ENCODE data around the gene UGP2. TPM values are rescaled to one million over a fixed set of nuclear protein-coding genes. Genes with fewer than 3 reads are reported as not detected.
"Not testable (repeated sequence)": the region's sequence is repeated elsewhere in the genome, so short reads cannot be mapped to it uniquely, and the experiment has no call there.

UGP2 gene
- polyA plus RNA-seq, 2 of the 4 experiments (the other 2 are of a cell fraction) = 114 to 162 TPM

DNA sequence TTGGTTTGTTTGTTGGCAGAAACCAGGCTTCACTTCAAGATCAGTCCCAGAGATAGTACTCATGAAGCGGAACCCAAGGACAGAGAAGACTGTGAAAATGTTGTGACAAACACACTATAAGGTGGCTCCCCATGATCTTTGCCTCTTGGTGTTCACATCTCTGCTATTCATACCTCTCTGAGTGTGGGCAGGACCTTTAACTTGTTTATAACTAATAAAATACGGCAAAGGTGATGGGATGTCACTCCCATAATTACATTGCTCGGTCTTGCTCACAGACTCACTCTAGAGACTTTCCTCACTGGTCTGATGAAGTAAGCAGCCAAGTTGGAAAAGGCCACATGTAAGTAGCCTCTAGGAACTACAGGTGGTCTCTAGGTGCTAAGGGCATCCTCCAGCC lies 30.6 kb upstream of the UGP2 start:
- CTCF ChIA-PET = interaction anchor here (0.9 to 1.4 kb wide), 3 partner anchors 11 to 112 kb away, joined by 3 to 4 read pairs (median 3); no protein-coding TSS in a partner anchor
- no peak for FAIRE-seq
- 80% methylated on average over 3 of the region's 3 CpGs for WGBS (ENCODE audit: missing lambda C conversion rate)
- H3K4me2 ChIP-seq = no peak overlapping the region
- H3K9me3 ChIP-seq = no peaks in the 10 kb centered on the region
- no peak for ATAC-seq
- no peak for DNase-seq (ENCODE audit: low read depth in 1 of 2, low spot score in 1 of 2)
- no peak for TF ChIP-seq FOSL2 (IDR thresholded peaks at IDR 0.05)
- no peak for TF ChIP-seq FOSL2 (CRISPR knock-in tag; IDR thresholded peaks at IDR 0.05)
- no peak for TF ChIP-seq CTCF (IDR thresholded peaks at IDR 0.05)
- no peak for TF ChIP-seq HEYL (CRISPR knock-in tag; IDR thresholded peaks at IDR 0.05)
- POLR2A ChIA-PET = no interaction called here
- H3K27ac ChIP-seq = no peak overlapping the region
- H3K4me1 ChIP-seq = no peaks in the 10 kb centered on the region
- no peak overlapping the region for H3K4me3 ChIP-seq

DNA sequence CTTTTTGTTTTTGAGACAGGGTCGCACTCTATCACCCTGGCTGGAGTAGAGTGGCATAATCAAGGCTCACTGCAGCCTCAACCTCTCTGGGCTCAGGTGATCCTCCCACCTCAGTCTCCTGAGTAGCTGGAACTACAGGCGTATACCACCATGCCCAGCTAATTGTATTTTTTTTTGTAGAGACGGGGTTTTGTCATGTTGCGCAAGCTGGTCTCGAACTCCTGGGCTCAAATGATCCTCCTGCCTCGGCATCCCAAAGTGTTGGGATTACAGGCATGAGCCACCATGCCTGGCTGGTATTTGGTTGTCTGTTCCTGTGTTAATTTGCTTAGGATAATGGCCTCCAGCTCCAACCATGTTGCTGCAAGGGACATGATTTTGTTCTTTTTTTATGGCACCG lies 29.8 kb upstream of the UGP2 start:
- 88% methylated on average over 7 of the region's 7 CpGs for WGBS (ENCODE audit: missing lambda C conversion rate)
- DNase-seq (ENCODE audit: low read depth in 1 of 2, low spot score in 1 of 2); H3K4me3 ChIP-seq; H3K27ac ChIP-seq; POLR2A ChIA-PET; H3K4me2 ChIP-seq; ATAC-seq; FAIRE-seq; H3K4me1 ChIP-seq; H3K9me3 ChIP-seq: not testable (repeated sequence)
- peak; percentile 52 to 57; a peak in 2 of 4 replicates for TF ChIP-seq CEBPB (IDR thresholded peaks at IDR 0.05)
- CTCF ChIA-PET = interaction anchor here (0.9 to 1.4 kb wide), 4 partner anchors 11 to 113 kb away, joined by 3 to 4 read pairs (median 3); no protein-coding TSS in a partner anchor

DNA sequence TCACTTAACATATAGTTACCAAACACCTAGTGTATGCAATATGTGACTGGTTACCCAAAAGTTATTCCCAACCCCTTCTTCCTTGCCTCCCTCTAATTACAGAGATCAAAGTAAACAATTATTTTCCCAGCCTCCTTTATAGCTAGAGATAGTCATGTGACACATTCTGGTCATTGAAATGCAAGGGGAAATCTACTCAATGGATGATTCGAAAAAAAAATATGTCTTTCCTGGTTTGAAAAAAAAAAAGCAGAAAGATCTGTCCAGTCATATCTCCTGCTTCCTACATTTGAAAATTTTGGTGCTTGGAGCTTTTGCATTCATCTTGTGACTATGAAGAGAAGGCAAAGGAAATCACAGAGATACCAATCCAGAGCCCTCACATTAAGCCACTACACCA lies 27.6 kb upstream of the UGP2 start:
- Histone ChIP-seq H3K4me3 (no peak overlapping the region), H3K4me2 (no peak overlapping the region), H3K4me1 (no peaks in the 10 kb centered on the region), H3K27ac (no peak overlapping the region), H3K9me3 (no peaks in the 10 kb centered on the region)
- ATAC-seq (no peak), FAIRE-seq (no peak), DNase-seq (ENCODE audit: low read depth in 1 of 2, low spot score in 1 of 2) (no peak)
- POLR2A ChIA-PET = no interaction called here
- CTCF ChIA-PET = no interaction called here
- 53% methylated on average over 1 of the region's 1 CpG for WGBS (ENCODE audit: missing lambda C conversion rate)
- TF ChIP-seq, protein P1, sequence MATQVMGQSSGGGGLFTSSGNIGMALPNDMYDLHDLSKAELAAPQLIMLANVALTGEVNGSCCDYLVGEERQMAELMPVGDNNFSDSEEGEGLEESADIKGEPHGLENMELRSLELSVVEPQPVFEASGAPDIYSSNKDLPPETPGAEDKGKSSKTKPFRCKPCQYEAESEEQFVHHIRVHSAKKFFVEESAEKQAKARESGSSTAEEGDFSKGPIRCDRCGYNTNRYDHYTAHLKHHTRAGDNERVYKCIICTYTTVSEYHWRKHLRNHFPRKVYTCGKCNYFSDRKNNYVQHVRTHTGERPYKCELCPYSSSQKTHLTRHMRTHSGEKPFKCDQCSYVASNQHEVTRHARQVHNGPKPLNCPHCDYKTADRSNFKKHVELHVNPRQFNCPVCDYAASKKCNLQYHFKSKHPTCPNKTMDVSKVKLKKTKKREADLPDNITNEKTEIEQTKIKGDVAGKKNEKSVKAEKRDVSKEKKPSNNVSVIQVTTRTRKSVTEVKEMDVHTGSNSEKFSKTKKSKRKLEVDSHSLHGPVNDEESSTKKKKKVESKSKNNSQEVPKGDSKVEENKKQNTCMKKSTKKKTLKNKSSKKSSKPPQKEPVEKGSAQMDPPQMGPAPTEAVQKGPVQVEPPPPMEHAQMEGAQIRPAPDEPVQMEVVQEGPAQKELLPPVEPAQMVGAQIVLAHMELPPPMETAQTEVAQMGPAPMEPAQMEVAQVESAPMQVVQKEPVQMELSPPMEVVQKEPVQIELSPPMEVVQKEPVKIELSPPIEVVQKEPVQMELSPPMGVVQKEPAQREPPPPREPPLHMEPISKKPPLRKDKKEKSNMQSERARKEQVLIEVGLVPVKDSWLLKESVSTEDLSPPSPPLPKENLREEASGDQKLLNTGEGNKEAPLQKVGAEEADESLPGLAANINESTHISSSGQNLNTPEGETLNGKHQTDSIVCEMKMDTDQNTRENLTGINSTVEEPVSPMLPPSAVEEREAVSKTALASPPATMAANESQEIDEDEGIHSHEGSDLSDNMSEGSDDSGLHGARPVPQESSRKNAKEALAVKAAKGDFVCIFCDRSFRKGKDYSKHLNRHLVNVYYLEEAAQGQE (IDR thresholded peaks at IDR 0.05) = no peak
- TF ChIP-seq ESRRA (IDR thresholded peaks at IDR 0.05; ENCODE audit: borderline replicate concordance, low read length) = no peak
- no peak for TF ChIP-seq MAFK (IDR thresholded peaks at IDR 0.05; ENCODE audit: partially characterized antibody)
- no peak for TF ChIP-seq HOXB5 (CRISPR knock-in tag; IDR thresholded peaks at IDR 0.05)
- no peak for TF ChIP-seq CEBPB (IDR thresholded peaks at IDR 0.05)
- TF ChIP-seq SMC3 (IDR thresholded peaks at IDR 0.05) = no peak
- TF ChIP-seq FOSL2 (IDR thresholded peaks at IDR 0.05) = no peak
- no peak for TF ChIP-seq FOSL2 (CRISPR knock-in tag; IDR thresholded peaks at IDR 0.05)
- no peak for TF ChIP-seq KDM5A (IDR thresholded peaks at IDR 0.05)
- no peak for TF ChIP-seq MAZ (IDR thresholded peaks at IDR 0.05; ENCODE audit: borderline replicate concordance, low read depth, low read length)
- TF ChIP-seq, protein P2, sequence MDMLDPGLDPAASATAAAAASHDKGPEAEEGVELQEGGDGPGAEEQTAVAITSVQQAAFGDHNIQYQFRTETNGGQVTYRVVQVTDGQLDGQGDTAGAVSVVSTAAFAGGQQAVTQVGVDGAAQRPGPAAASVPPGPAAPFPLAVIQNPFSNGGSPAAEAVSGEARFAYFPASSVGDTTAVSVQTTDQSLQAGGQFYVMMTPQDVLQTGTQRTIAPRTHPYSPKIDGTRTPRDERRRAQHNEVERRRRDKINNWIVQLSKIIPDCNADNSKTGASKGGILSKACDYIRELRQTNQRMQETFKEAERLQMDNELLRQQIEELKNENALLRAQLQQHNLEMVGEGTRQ (IDR thresholded peaks at IDR 0.05) = no peak

GRCh38 chr2:63817382-63817781 lies 24.3 kb upstream of the UGP2 start:
- H3K4me1 ChIP-seq = no peaks in the 10 kb centered on the region
- CTCF ChIA-PET = no interaction called here
- ATAC-seq (no peak), FAIRE-seq (no peak), DNase-seq (ENCODE audit: low read depth in 1 of 2, low spot score in 1 of 2) (no peak)
- 67% methylated on average over 2 of the region's 2 CpGs for WGBS (ENCODE audit: missing lambda C conversion rate)
- H3K9me3 ChIP-seq = no peaks in the 10 kb centered on the region
- H3K4me2 ChIP-seq = no peak overlapping the region
- no peak overlapping the region for H3K4me3 ChIP-seq
- H3K27ac ChIP-seq = no peak overlapping the region
- POLR2A ChIA-PET = no interaction called here
- no peak for TF ChIP-seq HOXB13 (CRISPR knock-in tag; IDR thresholded peaks at IDR 0.05; ENCODE audit: low read depth)
- no peak for TF ChIP-seq CHD4 (IDR thresholded peaks at IDR 0.05; ENCODE audit: borderline replicate concordance)
- no peak for TF ChIP-seq CBX2 (IDR thresholded peaks at IDR 0.05; ENCODE audit: borderline replicate concordance, low read depth)
- no peak for TF ChIP-seq NFE2L2 (conservative IDR thresholded peaks at IDR 0.05; ENCODE audit: low read length)
- no peak for TF ChIP-seq CHD2 (IDR thresholded peaks at IDR 0.05; ENCODE audit: low read length, partially characterized antibody)
- no peak for TF ChIP-seq KDM5A (IDR thresholded peaks at IDR 0.05)
- TF ChIP-seq ZFP36 (IDR thresholded peaks at IDR 0.05; ENCODE audit: borderline replicate concordance, partially characterized antibody) = no peak
- no peak for TF ChIP-seq HEYL (CRISPR knock-in tag; IDR thresholded peaks at IDR 0.05)
- TF ChIP-seq, protein P1 (IDR thresholded peaks at IDR 0.05) = no peak
